ENCODE results near the gene ZBTB5. TPM values are rescaled to one million over a fixed set of nuclear protein-coding genes. Genes with fewer than 3 reads are reported as not detected.
A peak's percentile ranks its signal among the peaks of the same experiment; 100 is the strongest.
"Not testable (repeated sequence)": the region's sequence is repeated elsewhere in the genome, so short reads cannot be mapped to it uniquely, and the experiment has no call there.

The ZBTB5 gene
- total RNA-seq, 1 donor from 2014 or later = 11.3 TPM

DNA sequence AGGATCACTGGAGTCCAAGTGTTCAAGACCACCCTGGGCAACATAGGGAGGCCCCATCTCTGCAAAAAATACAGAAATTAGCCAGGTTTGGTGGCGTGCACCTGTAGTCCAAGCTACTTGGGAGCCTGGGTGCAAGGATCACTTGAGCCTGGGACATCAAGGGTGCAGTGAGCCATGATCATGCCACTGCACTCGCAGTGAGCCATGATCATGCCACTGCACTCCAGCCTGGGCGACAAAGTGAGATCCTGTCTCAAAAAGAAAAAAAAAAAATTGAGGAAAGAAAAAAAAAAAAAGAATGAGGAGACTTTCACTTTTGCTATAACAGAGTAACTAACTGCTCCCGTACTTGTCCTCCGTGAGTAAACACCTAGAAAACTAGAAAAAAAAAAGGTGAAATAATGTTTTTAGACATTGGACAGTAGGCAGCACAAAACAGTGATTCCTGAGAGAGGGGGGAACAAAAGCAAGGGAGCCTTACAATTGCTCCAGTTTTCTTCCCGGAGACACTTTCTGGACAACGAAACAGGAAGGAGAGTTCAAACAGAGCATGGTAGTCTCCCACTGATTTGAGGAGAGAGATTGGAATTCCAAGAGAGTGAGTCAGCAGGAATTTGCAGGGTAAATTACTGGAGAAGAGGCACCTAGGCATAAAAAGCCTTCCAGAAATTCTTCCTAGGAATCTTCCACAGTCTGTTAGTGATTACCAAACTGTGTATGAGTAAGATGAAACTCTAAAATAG lies 6.9 kb upstream of the ZBTB5 start:
- no peaks in the 10 kb centered on the region for H3K27me3 Mint-ChIP-seq (ENCODE audit: low read depth, unreplicated experiment)
- H2AFZ ChIP-seq (ENCODE audit: low read depth, low read length) = peak overlapping the region; percentile 7

GRCh38 chr9:37468620-37469019 lies 3.4 kb upstream of the ZBTB5 start:
- H3K4me2 ChIP-seq (ENCODE audit: low read length) = no peak overlapping the region
- H3K9me3 Mint-ChIP-seq (ENCODE audit: unreplicated experiment) = no peaks in the 10 kb centered on the region
- H3K27me3 Mint-ChIP-seq (ENCODE audit: low read depth, unreplicated experiment) = no peaks in the 10 kb centered on the region
- H3K27ac Mint-ChIP-seq (ENCODE audit: unreplicated experiment) = no peak overlapping the region
- no peaks in the 10 kb centered on the region for H3K9me3 ChIP-seq (ENCODE audit: insufficient read depth, low read depth, low read length)
- no peak overlapping the region for H3K4me3 Mint-ChIP-seq (ENCODE audit: unreplicated experiment)
- no peak overlapping the region for H3K9ac ChIP-seq (ENCODE audit: low read length)
- no peak overlapping the region for H3K4me3 ChIP-seq (ENCODE audit: insufficient read depth, low read depth, low read length)
- H2AFZ ChIP-seq (ENCODE audit: low read depth, low read length) = no peak overlapping the region
- FAIRE-seq (no peak), DNase-seq (ENCODE audit: low read depth) (no peak)
- H4K20me1 ChIP-seq (ENCODE audit: insufficient read depth, low read length) = peaks cover 8% of the 10 kb centered on the region
- peaks cover 14% of the 10 kb centered on the region for H3K4me1 ChIP-seq (ENCODE audit: insufficient read depth, low read length)
- no peaks in the 10 kb centered on the region for H3K36me3 ChIP-seq (ENCODE audit: insufficient read depth, low read length)
- H3K27me3 ChIP-seq (ENCODE audit: insufficient read depth, low read length) = no peaks in the 10 kb centered on the region
- H3K4me1 Mint-ChIP-seq (ENCODE audit: low read depth, unreplicated experiment) = peaks cover 6% of the 10 kb centered on the region
- no peaks in the 10 kb centered on the region for H3K36me3 Mint-ChIP-seq (ENCODE audit: low read depth, unreplicated experiment)
- no peak overlapping the region for H3K27ac ChIP-seq (ENCODE audit: low read depth, low read length)
- H3K79me2 ChIP-seq (ENCODE audit: insufficient read depth, low read length) = peaks cover 11% of the 10 kb centered on the region
- TF ChIP-seq EZH2 (IDR thresholded peaks at IDR 0.05; ENCODE audit: insufficient read depth, low read length) = no peak

More for the DNA sequence above, 6.9 kb upstream of the ZBTB5 start:
- DNase-seq (ENCODE audit: low read depth) = peak; percentile 94
- Histone ChIP-seq H3K27ac (ENCODE audit: low read depth, low read length) (peak overlapping the region; percentile 81), H3K36me3 (ENCODE audit: insufficient read depth, low read length) (no peaks in the 10 kb centered on the region), H4K20me1 (ENCODE audit: insufficient read depth, low read length) (no peaks in the 10 kb centered on the region), H3K4me3 (ENCODE audit: insufficient read depth, low read depth, low read length) (peak overlapping the region; percentile 62), H3K9ac (ENCODE audit: low read length) (peak overlapping the region; percentile 71), H3K79me2 (ENCODE audit: insufficient read depth, low read length) (no peaks in the 10 kb centered on the region), H3K9me3 (ENCODE audit: insufficient read depth, low read depth, low read length) (no peaks in the 10 kb centered on the region), H3K27me3 (ENCODE audit: insufficient read depth, low read length) (no peaks in the 10 kb centered on the region), H3K4me1 (ENCODE audit: insufficient read depth, low read length) (peaks cover 4% of the 10 kb centered on the region), H3K4me2 (ENCODE audit: low read length) (peak overlapping the region; percentile 85)
- no peaks in the 10 kb centered on the region for H3K36me3 Mint-ChIP-seq (ENCODE audit: low read depth, unreplicated experiment)
- FAIRE-seq = peak; percentile 99
- H3K9me3 Mint-ChIP-seq (ENCODE audit: unreplicated experiment) = peaks cover 4% of the 10 kb centered on the region
- H3K4me3 Mint-ChIP-seq (ENCODE audit: unreplicated experiment) = peak overlapping the region; percentile 78
- TF ChIP-seq, protein P1, sequence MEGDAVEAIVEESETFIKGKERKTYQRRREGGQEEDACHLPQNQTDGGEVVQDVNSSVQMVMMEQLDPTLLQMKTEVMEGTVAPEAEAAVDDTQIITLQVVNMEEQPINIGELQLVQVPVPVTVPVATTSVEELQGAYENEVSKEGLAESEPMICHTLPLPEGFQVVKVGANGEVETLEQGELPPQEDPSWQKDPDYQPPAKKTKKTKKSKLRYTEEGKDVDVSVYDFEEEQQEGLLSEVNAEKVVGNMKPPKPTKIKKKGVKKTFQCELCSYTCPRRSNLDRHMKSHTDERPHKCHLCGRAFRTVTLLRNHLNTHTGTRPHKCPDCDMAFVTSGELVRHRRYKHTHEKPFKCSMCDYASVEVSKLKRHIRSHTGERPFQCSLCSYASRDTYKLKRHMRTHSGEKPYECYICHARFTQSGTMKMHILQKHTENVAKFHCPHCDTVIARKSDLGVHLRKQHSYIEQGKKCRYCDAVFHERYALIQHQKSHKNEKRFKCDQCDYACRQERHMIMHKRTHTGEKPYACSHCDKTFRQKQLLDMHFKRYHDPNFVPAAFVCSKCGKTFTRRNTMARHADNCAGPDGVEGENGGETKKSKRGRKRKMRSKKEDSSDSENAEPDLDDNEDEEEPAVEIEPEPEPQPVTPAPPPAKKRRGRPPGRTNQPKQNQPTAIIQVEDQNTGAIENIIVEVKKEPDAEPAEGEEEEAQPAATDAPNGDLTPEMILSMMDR (IDR thresholded peaks at IDR 0.05; ENCODE audit: insufficient read depth, low read depth, low read length) = no peak
- TF ChIP-seq EZH2 (IDR thresholded peaks at IDR 0.05; ENCODE audit: insufficient read depth, low read length) = no peak
- peak overlapping the region; percentile 94 for H3K27ac Mint-ChIP-seq (ENCODE audit: unreplicated experiment)
- peaks cover 6% of the 10 kb centered on the region for H3K4me1 Mint-ChIP-seq (ENCODE audit: low read depth, unreplicated experiment)

GRCh38 chr9:37467530-37467929 lies 2.3 kb upstream of the ZBTB5 start:
- not testable (repeated sequence) for H2AFZ ChIP-seq (ENCODE audit: low read depth, low read length); H3K9me3 ChIP-seq (ENCODE audit: insufficient read depth, low read depth, low read length); H3K27me3 Mint-ChIP-seq (ENCODE audit: low read depth, unreplicated experiment); H3K4me3 Mint-ChIP-seq (ENCODE audit: unreplicated experiment); H3K36me3 Mint-ChIP-seq (ENCODE audit: low read depth, unreplicated experiment); H3K27ac ChIP-seq (ENCODE audit: low read depth, low read length); H3K36me3 ChIP-seq (ENCODE audit: insufficient read depth, low read length); H3K9ac ChIP-seq (ENCODE audit: low read length); H3K4me3 ChIP-seq (ENCODE audit: insufficient read depth, low read depth, low read length); DNase-seq (ENCODE audit: low read depth); H3K27ac Mint-ChIP-seq (ENCODE audit: unreplicated experiment); FAIRE-seq; H3K4me2 ChIP-seq (ENCODE audit: low read length); H3K27me3 ChIP-seq (ENCODE audit: insufficient read depth, low read length); H3K9me3 Mint-ChIP-seq (ENCODE audit: unreplicated experiment)
- Histone ChIP-seq H3K79me2 (ENCODE audit: insufficient read depth, low read length) (peaks cover 22% of the 10 kb centered on the region), H3K4me1 (ENCODE audit: insufficient read depth, low read length) (peaks cover 24% of the 10 kb centered on the region), H4K20me1 (ENCODE audit: insufficient read depth, low read length) (peaks cover 19% of the 10 kb centered on the region)
- H3K4me1 Mint-ChIP-seq (ENCODE audit: low read depth, unreplicated experiment) = peaks cover 15% of the 10 kb centered on the region

All from astrocyte (in vitro differentiated cells and primary cell).